Smooth muscle cell of trachea (primary cell): ENCODE data around the gene SERPINA4. TPM values are rescaled to one million over a fixed set of nuclear protein-coding genes. Genes with fewer than 3 reads are reported as not detected.

Experiments used
- total RNA-seq: library from RNA; depleted of rRNA; stranded (reverse); fragments of >200 nt; gene quantifications from 2 replicates; pipeline ENCODE4 v1.2.1, GENCODE V29; 2014

The SERPINA4 gene
- not detected in 2 replicates for total RNA-seq

GRCh38 chr14:94560751-94561655 is at the start of gene SERPINA4:
SERPINA4 (plus strand) TSS chr14:94561442; CDS start chr14:94563483, 2,041 bp downstream.

GRCh38 chr14:94581127-94581999 is 20.1 kb downstream of the SERPINA4 start, which contains the start of gene SERPINA5:
SERPINA5 (plus strand) TSS chr14:94581426; CDS start chr14:94587363, 5,937 bp downstream.

GRCh38 chr14:94612174-94612573 is 50.9 kb downstream of the SERPINA4 start, which contains the start of gene SERPINA3:
SERPINA3 (plus strand) TSS chr14:94612391; CDS start chr14:94614442, 2,051 bp downstream.

Other genes starting within 250 kb of the SERPINA4 start
- 0.17 TPM in 1 of 2 replicates, not detected in the other for gene SERPINA6, start 238.1 kb upstream of the SERPINA4 start, total RNA-seq
- not detected in 2 replicates for gene SERPINA2, start 194.7 kb upstream of the SERPINA4 start, total RNA-seq
- gene SERPINA1, start 172.8 kb upstream of the SERPINA4 start, total RNA-seq, result under 0.01 TPM in 1 of 2 replicates, not detected in the other
- not detected in 2 replicates for gene SERPINA11, start 108.6 kb upstream of the SERPINA4 start, total RNA-seq
- gene SERPINA9, start 85.2 kb upstream of the SERPINA4 start, total RNA-seq, result 0.50 TPM in 1 of 2 replicates, not detected in the other
- not detected in 2 replicates for gene SERPINA12, start 52.0 kb upstream of the SERPINA4 start, total RNA-seq
- 0.17 TPM in 1 of 2 replicates, not detected in the other for gene SERPINA5, start 20.0 kb downstream of the SERPINA4 start, total RNA-seq
- gene SERPINA3, start 50.9 kb downstream of the SERPINA4 start, total RNA-seq, result 0.15 and 3.5 TPM in 2 replicates
- gene GSC, start 208.7 kb downstream of the SERPINA4 start, total RNA-seq, result 0.33 TPM in 1 of 2 replicates, not detected in the other